ENCODE data around the gene ZCCHC24.

- TF ChIP-seq EZH2 (IDR thresholded peaks at IDR 0.05) (no peak), CTCF (IDR thresholded peaks at IDR 0.05) (no peak)
Measured at GRCh38 chr10:79372871-79373270, 72.6 kb downstream of the ZCCHC24 start.
